Stimulated activated CD4-positive, alpha-beta T cell treated with anti-CD3 and anti-CD28 coated beads, Interleukin-12 subunit alpha, Interleukin-12 subunit beta, amount 100 ng/mL, for 24 hours (primary cell): ENCODE data around the gene CELF4.

Experiments used
- DNase-seq, 2 experiments: peaks; one replicate each; pipeline ENCODE4 v3.0.0-alpha.2; 2020; ENCODE audit warnings: low read depth in 2 of 2

The CELF4 gene

DNA sequence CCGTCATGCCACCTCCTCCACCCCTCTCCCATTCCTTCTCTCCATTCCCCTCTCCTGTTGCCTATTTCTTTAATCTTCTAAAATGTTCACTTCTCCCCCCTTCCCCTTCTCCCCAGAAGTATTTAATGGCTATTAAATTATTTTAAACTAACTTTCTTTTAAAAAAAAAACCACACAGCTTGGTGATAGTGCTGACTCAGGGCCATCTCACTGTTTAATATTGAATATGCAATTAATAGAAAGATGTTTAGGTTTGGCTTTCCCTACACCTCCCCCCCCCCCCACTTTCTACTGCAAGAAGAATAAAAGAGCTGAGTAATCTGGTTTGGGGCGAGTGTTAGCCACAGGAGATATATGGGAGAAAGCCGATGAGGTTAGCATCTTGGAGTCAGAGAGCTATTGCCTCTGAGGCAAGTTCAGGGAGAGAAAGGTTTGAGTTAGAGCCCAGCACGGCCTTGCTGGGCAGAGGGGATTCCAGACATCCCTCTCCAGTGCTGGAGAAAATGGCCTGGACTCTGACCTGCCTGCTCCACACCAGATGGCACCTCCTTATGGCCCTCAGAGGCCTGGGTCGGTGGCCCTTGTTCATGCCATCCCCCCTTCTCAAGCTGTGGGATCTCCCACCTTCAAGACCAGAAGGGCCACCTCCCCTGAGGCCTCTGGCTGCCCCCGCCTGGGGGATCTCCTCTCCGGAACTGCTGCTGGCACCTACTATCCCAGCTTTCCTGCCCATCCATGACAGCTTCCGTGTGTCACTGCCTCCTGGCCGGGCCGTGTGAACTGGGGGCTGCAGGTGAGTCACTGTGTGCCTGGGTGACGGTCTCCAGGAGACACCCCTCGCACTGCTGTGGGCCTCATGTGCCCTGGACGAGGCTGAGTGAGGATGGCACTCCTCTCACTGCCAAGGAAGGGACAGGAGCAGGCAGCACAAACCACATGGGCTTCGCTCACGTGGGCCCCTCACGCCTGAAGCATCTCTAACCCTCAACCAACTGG is 246.9 kb downstream of the CELF4 start:
- no peak for DNase-seq

DNA sequence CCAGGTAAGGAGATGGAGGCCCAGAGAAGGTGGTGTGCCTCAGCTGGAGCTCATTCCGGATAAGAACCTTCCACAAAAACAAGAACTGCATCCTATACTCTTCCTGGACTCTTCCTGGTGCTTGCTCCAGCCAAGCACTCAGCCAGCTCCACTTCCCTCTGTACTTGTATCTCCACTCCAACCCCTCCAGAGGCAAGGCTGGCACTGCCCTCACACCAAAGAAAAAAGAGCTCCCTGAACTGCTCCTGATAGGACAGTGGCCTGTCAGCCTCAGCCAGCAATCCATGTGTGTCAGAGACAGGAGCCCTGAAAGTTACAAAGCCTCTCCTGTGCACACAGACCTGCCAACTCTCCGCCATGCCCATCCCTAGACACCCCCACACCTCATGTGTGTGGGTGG is 248.1 kb downstream of the CELF4 start:
- no peak for DNase-seq

DNA sequence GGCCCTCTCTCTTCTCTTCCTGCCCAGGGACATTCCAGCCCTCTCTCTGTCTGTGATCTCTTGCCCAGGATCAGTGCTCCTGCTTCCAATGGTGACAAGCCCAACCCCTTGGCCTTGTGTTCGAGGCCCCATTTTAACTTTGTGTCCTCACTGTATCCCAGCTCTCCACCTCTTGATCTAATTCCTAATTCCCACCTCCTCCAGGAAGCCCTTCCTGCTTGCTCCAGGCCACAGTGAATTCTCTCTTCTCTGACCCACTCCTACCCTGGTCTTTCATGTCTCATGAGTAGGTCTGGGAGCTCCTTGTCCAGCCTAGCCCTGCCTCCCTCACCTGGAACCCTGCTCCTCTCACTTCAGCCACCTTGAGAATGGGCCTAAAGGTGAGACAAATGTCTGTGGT is 249.1 kb downstream of the CELF4 start:
- DNase-seq, result no peak

DNA sequence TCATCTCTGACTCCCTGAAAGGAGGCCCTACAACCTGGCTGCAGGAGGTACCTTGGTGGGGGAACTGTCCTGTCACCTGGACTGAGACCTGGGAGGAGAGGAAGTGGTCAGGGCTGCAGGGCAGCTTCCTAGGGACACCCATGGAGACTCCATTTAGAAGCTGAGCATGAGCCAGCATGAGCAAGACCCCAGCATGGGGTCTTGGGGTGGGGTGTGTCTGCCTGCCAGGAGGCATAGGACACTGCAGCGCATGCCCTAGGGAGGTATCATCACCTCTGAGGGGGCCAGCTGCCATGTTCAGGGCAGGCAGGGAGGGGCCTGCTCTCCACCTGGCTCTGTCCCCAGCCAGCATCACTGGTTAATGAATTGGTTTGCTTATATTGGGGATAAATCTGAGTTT is 249.7 kb downstream of the CELF4 start:
- no peak for DNase-seq

DNA sequence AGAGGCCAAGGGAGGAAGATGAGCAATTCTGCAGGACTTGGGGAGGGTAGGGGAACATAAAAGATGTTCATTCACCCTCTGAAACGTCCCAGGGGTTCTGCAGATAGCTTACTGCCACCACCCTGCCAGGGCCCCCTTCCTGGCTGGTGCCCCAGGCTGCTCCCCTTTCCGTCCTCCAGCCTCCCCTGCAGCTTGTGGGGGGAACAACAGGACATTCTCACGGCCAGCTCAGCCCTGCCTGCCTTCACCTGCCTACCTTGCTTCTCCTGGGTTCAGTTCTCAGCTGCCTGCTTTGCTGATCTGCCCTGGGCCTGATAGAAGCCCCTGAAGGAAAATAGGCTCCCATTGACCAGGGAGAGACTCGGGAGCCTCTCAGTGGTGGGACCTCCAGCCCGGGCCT is 251.1 kb downstream of the CELF4 start:
- no peak for DNase-seq

DNA sequence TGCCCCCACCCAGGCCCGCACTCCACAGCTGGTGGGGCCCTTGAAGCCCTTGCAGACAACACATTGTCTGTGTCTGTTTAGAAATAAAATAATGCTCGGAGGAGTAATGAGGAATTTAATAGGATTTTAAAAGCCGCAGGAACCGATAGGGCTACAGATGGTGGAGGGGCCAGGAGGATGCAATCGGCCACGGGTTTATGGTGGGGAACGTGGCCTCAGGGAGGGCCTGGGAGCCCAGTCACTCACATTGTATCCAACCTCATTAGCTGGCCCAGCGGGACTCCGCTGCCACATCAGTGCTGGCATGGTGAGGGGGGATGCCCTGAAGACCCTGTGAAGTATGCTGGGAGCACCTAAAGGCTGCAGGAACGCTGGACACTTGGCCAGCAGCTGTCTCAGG is 252.0 kb downstream of the CELF4 start:
- no peak for DNase-seq

DNA sequence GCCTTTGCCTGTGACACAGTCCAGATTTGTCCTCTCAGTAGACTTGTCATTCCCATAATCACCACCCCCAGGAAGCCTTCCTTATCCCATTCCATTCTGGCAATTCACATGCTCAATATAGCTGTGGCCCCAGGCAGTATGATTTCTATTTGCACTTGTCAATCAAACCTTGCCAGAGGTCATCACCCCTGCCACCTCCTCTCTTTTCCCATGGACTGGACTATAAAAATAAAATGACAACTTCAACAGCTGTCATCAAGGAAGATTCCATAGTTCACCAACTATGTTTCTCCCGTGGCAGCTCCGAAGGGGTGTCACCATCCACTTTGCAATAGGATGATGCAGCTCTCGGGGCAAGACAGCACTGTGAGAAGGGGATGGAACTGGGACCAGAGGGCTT is 255.7 kb downstream of the CELF4 start:
- no peak for DNase-seq

DNA sequence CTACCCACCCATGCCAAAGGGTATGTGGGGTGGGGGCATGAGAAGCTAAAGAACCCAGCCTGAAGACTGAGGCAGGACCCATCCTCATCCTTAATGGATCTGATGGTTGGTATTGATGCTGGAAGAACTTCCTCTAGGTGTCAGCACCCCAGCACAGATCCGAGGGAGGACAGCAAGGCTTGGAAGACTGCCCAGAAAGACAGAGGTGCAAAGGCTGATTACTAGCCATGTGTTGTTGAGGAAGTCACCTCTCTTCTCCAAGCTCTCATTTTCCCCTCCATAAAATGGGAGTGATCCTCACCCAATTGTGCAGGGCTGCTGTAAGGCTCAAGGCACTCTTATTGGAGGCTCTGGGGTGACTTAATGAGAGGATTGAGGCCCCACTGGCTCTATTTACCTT is 256.5 kb downstream of the CELF4 start:
- DNase-seq, result no peak

DNA sequence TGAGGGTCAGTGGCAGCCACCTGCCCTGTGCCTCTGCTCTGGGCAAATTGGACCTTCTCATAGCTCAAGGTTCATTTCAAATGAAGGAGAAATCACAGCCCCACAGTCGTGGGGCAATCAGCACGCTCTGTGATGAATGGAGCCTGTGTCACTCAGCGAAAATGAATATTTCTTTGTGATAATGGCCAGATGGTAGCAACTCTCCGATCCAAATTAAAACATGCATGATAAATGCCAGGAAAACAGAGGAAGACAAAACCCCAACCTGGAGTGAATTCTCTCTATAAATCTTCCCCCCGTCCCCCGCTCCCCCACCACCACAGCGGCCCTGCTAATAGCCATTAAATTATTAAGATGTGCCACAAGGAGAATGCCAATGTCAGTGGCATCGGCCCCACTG is 258.4 kb downstream of the CELF4 start:
- DNase-seq, result no peak

DNA sequence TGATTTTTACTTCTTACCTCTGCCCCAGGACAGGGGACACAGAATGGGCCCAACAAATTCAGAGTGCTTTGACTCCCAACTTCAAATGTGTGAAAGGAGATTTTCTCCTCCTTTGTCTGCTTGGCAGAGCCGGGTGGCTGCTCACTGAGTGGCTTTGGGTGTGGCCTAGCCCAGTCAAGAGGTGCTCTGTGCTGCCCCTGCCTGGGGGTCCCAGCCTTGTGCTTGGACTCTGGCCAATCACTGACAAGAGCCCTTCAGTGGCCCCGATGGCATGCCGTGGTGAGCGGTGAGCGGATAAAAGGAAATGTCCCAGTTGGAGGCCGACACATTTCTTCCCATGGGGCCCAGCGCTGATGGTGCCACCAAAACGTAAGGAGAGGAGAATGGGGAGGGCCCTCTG is 259.2 kb downstream of the CELF4 start:
- no peak for DNase-seq

DNA sequence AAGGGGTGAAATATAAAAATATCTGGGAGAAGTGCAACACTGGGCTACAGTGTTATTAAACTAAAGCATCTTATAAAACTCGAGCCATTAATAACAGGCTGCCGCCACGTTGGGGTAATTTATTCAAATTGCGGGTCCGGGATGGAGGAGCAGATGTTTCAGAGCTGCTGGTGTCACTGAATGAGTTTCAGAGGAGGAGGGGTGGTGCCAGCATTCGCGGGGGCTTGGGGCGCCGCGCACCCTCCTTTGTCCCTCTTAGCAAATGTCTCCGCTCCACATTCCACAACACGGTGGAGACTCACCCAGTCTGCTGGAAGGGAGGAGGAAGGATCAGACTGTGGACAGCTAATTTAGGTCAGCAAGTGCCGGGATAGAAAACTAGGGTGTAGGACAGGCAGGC is 260.5 kb downstream of the CELF4 start:
- DNase-seq, result no peak

DNA sequence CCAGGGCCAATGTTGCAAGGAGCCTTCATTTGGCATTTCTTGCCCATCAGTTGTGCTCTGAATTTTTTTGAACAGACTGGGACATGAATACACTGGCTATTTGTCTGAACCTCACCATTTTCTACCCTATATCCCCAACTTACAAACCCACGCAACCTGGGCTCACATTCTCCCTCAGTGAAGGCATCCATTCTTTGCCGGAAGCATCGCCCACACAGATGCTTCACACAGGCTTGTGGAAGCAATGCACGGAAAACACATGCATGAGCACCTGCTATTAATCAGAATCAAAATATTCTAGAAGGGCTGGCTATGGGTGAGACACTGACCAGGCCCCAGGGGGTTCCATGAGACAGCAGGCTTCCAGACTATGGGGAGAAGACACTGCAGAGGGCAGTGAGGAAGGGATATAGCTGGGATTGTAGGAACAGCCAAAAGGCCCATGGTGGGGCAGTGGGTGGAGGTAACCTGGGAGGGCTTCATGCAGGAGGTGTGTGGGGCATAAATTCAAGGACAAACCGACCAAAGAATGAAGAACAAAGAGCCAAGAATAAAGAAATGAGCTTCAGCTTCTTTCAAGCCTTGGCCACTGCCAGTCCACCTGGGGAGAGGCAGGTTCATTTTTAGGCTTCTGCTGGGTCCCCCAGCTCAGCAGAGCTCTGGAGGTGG is 261.5 kb downstream of the CELF4 start:
- DNase-seq, result no peak

DNA sequence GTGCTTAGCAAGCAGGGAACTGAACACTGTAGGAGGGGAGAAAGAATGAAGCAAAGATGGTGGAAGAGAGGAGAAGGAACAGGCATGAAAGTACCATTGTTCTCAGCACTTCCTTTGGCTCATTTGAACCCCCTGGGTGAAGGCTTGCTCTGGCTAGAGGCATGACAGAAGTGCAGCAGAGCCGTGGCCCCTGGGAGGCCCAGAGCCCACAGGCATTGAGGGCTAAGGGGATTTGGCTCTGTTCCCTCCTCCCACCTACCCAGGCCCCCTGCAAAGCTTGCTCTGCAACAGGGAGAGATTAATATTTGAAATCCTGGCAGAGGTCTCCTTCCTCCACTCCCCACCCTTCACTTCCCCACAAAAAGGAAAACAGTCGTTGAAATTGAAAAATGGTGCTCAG is 262.6 kb downstream of the CELF4 start:
- no peak for DNase-seq

DNA sequence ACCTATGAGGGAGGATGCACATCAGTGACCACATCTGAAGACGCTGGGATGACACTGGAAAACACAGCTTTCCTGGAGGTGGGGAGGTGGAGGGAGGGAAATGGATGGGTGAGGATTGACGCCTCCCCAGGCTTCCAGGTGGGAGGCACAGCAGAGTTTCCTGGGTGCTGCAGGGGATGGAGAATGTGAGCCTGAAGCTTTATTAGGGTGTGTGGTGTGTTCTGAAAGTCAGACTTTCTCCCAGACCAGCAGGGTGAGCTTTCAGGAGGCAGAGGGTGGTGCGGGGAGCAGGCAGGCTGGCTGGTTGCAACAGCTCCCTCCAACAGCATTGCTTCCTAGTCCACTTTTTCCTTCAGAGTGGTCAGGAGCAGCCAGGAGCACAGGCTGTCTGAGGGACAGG is 263.1 kb downstream of the CELF4 start:
- DNase-seq, result no peak

DNA sequence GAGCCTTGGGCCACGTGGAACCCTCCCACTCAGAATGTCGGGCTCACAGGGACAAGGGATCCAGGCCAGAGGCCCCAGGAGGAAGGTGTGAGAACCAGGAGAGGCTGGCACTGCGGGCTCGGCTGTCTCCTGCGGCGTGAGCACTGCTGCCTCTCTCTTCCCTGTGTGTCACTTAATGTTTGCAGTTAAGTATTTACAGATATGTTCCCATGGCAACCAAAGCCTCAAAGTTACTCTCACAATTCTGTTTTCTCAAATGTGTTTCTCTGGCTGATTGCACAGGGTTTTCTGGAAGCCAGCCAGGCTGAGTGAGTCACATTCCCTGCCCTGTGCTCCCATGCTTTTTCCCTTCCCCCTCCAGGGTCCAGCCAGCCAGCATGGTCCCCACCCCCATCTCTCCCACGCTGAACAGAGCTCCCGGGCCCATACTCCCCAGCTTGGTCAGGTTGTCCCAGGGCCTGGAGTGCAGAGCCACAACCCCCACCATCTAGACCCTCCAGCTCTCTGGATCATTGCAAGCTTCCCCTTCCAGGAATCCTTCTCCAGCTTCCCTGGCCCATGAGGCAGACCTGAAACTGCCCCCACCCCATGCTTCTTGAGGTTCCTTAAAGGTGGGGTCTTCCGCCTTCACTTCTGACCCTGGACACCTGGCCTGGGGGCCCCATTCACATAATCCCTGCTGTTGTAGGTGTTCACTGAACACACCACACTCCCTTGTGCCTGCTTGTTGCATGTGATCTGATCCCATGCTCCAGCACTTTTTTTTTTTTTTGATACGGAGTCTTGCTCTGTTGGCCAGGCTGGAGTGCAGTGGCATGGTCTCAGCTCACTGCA is 265.9 kb downstream of the CELF4 start:
- DNase-seq, result no peak

DNA sequence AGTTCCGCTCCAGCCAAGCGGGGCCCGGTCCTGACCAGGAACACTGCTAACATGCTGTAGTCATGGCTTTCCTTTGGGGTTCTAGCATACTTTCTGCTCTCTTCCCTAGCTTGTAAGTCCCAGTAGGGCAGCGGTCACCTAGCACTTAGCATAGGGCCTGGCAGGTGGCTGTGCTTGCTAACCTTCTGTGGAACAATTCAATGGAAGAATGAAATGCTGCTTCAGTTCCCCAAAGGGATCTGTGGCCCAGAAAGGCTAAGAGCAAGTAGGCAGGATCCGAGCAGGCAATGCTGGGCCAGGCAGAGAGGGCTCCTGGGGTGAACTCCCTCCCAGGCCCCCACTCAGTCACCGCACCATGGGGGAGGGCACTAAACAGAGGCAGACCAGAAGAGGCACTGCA is 266.8 kb downstream of the CELF4 start:
- no peak for DNase-seq

DNA sequence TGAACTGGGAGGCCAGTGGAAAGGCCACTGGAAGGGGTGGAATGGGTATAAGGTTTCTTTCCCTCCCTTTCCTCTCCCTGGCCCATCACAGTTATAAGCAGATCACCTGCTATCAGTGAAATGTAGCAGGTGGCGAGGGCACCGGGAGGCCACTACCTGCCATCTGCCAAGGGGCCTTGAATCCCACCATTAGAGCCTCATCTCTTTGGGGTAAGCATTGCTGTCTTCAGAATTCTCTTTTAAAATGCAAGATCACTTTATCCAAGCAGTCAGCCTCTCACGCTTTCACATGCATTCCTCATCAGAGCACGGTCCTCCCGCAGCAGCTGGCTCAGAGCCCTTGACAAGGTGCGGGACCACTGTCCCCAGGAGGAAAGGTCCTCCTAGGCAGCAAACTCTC is 268.5 kb downstream of the CELF4 start:
- DNase-seq, result no peak

DNA sequence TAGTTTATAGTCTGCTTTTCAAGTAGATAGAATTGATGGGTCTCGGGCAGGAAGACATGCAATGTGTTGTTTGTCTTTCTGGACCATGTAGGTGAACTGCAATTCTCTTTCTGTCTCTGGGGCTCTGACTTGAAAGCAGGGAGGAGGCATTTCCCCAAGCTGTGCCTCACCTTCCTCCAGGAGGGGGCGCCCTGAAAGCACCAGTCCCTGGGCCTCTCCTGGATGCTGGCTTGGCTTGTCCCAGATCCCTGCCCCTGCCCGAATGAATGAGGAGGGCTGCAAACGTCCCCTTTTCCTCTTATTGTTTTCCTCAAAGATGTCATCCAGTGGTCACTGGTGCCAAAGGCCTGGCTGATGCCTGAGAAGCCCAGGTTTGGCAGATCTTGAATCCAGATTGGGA is 270.6 kb downstream of the CELF4 start:
- no peak for DNase-seq

DNA sequence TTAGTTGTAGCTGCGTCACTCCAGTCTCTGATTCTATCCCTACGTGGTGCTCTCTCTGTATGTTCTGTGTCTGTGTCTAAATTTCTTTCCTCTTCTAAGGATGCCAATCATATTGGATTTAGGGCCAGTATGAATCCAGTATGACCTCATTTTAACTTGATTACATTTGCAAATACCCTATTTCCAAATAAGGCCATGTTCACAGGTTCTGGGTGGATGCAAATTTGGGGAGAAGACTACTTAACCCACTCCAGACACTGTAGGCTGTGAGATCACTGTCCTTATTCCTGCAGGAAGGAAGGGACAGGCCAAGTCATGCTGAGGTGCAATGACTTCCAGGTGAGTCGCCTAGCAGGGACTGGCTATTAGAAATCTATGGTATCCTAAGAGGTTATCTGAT is 272.2 kb downstream of the CELF4 start:
- no peak for DNase-seq

DNA sequence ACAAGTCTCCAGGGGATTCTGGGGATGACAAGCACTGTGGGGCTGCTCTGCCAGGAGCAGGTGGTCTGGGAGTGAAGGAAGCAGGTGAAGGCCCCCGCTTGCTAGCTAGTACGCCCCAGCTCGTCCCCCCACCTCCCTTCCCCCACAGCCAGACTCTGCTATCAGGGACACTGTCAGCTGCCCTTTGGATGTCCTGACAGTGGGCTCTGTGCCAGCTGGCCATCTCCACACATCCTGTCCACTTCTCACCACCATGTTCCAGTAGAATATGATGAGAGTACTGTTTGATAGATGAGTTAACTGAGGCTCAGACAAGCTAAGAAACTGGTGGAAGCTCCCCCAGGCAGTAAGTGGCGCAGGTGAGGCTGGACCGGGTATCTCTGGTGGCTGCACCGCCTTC is 276.2 kb downstream of the CELF4 start:
- DNase-seq, result no peak

DNA sequence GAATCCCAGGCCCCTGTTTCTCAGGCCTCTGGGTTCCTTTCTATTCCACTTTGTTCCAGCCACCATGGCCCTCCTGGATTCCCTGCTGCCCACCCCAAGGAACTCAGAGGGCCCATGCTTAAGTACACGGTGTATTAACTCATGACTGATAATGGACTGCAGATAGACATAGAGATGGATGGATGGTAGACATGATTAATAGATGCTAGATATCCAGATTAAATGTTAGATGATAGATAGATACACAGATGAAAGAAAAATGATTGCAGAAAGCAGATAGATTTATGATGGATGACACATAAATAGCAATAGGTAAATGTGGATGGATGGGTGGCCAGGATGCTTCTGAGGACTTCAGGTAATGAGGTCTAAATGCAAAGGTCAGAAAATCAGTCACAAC is 278.0 kb downstream of the CELF4 start:
- DNase-seq, result no peak

DNA sequence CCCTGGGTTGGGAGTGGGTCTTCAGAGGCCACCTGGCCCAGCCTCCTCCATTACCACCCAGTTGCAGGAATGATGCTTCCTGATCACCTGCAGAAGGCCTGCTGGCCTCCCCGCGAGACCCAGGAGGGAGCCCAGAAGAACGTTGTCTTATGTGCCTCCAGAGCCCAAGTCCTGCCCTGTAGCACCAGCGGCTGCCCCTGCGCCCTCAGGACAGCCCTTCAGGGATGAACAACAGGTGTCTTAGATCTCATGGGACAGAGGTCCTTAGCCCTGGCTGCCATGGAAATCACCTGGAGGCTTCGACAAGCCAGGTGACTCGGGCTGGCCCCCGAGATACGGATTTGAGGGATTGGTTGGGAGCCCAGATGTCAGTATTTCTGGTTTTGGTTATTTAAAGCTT is 278.8 kb downstream of the CELF4 start:
- DNase-seq, result no peak
